Skeletal muscle cell (primary cell): ENCODE results near the gene DOCK8.

ENCODE experiments used
- DNase-seq: peaks from one replicate; pipeline ENCODE4 v3.0.0-alpha.2; 2010; ENCODE audit warnings: low read depth
- H3K4me3 ChIP-seq: 2 replicates; pipeline ENCODE4 v1.5.1; 2011; ENCODE audit warnings: low read depth, mild to moderate bottlenecking, control low read depth, low read length, moderate library complexity

The DOCK8 gene

DNA sequence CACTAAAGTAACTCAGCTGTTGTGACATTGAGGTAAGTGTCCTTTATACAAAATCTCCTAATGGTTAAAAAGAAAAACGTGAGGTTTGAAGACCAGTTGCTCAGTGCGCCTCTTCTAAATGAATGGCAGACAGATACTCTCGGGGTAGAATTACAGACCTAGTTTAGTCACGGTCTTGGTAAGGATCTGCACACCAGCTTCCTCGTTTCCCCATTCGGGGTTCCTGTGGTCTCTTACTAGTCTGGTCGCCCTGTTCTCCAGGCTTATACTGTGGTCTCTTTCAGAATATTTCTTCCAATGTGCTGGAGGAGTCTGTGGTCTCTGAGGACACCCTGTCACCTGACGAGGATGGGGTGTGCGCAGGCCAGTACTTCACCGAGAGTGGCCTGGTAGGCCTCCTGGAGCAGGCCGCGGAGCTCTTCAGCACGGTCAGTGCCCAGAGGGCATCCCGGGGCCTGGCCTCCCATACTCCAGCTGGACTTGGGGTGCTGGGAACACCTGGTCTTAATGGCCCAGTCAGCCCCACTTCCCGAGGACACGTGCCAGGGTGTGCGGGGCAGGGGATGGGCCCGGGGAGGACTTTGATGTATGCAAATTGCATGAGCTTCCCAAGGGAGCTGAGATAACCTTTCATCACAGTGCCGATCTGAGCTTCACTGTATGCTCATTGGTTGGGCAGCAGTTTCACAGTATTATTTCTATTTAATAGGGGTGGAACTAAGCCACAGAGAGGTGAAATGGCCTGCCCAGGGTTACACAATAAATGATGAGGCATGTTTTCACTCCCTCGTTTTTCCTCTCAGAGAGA lies 224.5 kb downstream of the DOCK8 start:
- no peak for DNase-seq
- H3K4me3 ChIP-seq: no peak overlapping the region

DNA sequence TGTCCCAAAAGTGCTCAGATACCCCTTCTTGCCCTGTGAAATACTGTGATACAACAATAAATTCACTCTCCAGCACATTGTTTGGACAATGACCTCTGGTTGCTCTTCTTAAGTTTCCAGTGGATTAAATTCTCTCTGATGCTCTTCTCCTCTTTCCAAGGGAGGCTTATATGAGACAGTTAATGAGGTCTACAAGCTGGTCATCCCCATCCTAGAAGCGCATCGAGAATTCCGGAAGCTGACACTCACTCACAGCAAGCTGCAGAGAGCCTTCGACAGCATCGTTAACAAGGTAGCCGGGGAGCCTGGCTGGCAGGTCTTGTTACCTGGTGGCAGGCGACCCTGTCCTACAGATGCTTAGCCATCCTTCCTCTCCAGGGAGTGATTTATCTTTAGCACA lies 226.5 kb downstream of the DOCK8 start:
- DNase-seq: no peak
- no peak overlapping the region for H3K4me3 ChIP-seq

DNA sequence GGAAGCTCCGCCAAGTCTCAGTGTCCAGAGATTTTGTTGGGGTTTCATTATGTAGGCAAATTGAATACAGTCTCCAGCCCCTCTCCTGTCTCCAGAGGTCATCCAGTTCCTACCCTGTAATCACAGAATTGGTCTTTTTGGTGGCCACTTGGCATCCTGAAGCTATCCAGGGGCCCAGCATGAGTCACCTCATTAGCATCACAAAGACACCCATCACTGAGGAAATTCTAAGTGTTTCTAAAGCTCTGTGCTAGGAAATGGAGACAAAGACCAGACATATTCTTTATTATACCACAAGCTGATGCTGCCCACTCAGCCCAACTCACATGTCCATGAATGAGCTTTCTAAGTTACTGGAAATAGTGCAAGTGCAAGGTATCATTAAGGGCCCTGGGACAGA lies 229.9 kb downstream of the DOCK8 start:
- no peak for DNase-seq
- H3K4me3 ChIP-seq: no peak overlapping the region

DNA sequence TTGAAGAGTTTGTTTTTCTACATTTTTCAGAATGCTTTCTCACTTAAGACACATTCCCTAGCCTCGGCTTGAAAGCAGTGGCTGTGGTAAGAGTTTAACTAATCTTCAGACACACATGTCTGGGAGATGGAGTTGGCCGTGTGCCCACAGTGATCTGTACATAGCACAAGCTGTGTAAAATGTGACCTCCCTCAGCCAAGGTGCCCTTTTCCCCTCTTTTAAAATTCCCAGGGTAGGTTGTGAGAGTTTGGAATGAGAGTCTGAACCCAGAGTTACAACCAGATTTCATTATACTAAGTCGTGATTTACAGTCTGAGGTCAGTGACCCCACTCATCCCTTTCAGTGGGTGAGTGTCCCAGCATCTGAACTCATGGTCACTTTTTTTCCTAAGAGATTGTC lies 230.4 kb downstream of the DOCK8 start:
- peak; percentile 8 for DNase-seq
- no peak overlapping the region for H3K4me3 ChIP-seq

GRCh38 chr9:446074-446699 lies 231.5 kb downstream of the DOCK8 start:
- no peak overlapping the region for H3K4me3 ChIP-seq
- no peak for DNase-seq

GRCh38 chr9:447230-448025 lies 232.8 kb downstream of the DOCK8 start:
- no peak for DNase-seq
- no peak overlapping the region for H3K4me3 ChIP-seq

- DNase-seq: no peak
- H3K4me3 ChIP-seq: no peak overlapping the region
These were observed 235.4 kb downstream of the DOCK8 start for GRCh38 chr9:450057-450456.

GRCh38 chr9:450561-450960 lies 235.9 kb downstream of the DOCK8 start:
- no peak overlapping the region for H3K4me3 ChIP-seq
- DNase-seq: no peak

DNA sequence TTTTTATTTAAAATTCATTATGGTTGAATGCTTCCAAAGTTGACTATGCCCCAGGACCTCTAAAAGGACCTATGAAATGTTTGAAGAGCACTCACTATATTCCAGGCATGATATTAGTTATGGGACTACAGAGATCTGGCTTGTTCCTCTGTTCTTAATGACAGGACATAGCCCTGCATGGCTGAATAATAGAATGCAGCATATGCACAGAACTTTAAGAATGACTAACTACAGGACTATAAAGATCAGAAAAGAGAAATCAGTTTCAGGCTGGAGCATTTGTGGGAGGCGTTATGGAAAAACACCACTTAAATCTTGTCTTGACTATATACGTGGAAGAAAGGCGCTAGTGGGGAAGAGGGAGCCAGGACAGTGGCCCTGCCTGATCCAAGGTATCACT lies 239.2 kb downstream of the DOCK8 start:
- H3K4me3 ChIP-seq: no peak overlapping the region
- DNase-seq: no peak

DNA sequence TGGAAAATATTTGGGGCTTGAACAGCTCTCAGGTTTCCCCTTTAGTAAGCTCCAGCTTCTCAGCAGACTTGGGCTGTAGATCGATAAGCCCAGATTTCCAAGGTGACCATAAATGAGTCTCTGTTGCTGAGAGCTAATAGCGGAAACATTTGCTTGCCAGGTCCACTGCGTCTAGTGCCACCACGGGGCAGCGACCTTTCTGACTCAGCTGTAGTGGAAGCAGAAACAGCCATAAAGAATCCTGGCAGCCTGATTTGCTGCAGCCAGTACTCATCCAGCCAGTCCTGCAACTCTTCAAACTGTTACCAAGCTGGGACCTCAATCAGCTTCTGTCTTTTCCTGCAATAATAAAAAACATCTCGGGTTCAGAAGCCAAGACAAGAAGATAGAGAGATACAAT lies 241.7 kb downstream of the DOCK8 start:
- no peak for DNase-seq

GRCh38 chr9:458590-458989 lies 243.9 kb downstream of the DOCK8 start:
- no peak for DNase-seq

More for the DNA sequence above, 241.7 kb downstream of the DOCK8 start:
- no peak overlapping the region for H3K4me3 ChIP-seq

DNA sequence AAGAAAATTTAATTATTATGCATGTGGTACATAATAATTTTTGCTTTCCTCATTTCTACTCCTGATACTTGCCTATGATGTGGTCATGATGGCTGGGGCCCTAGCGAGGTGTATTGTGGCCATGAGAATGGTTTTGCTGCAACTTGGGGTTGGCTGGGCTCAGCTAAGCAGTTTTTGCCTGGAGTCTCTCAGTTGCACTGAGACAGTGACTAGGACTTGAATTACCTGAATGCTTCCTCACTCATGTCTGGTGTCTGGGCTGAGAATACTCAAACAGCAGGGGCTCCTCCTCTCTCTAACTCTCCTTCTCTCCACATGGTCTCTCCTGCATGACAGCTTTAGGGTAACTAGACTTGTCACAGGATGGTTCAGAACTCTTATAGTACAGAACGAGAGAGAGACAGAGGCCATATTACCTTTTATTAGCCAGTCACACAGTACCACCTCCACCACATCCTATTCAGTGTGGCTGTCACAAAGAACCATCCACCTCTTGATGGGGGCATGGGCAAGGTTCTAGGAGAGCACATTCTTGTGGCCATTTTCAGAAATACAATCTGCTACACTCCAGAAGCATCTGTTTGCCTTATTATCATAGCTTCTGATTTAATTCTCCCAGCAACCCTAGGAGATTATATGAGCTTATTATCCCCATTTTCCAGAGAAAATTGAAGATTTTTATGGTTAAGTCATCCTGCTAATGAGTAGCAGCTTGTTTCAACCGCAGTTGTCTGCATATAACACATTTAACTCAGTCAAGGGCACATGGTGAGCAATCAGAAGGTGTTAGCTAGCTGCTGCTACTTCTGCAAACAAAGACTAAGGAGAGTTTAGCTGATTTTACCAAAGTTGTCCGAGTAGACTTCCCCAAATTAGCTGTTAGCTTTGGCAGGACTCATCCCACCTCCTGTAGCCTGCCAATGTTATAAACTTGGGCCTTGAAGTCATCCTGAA lies 245.1 kb downstream of the DOCK8 start:
- DNase-seq: no peak
- no peak overlapping the region for H3K4me3 ChIP-seq

More at GRCh38 chr9:458590-458989, 243.9 kb downstream of the DOCK8 start:
- H3K4me3 ChIP-seq: no peak overlapping the region

- no peak for DNase-seq
- H3K4me3 ChIP-seq: no peak overlapping the region
These were observed 247.5 kb downstream of the DOCK8 start for GRCh38 chr9:462121-462520.

DNA sequence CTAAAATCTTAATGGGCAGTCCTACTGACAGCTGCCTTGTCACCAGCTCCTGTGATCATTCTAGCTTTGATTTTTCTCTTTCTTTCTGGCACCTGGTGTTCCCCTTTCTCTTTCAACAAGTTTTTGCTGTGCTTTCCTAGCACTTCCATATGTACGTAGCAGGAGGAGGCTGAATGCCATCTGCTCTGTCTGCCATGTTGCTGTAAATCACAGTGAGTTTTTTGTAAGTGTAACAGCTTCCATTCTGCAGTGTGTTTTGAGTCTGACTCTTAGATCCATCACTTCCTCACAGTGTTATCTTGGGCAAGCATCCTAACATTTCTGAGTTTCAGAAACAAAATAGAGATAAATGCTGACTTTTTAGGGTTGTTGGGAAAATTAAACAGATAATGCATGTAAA lies 247.9 kb downstream of the DOCK8 start:
- H3K4me3 ChIP-seq: no peak overlapping the region
- DNase-seq: no peak

DNA sequence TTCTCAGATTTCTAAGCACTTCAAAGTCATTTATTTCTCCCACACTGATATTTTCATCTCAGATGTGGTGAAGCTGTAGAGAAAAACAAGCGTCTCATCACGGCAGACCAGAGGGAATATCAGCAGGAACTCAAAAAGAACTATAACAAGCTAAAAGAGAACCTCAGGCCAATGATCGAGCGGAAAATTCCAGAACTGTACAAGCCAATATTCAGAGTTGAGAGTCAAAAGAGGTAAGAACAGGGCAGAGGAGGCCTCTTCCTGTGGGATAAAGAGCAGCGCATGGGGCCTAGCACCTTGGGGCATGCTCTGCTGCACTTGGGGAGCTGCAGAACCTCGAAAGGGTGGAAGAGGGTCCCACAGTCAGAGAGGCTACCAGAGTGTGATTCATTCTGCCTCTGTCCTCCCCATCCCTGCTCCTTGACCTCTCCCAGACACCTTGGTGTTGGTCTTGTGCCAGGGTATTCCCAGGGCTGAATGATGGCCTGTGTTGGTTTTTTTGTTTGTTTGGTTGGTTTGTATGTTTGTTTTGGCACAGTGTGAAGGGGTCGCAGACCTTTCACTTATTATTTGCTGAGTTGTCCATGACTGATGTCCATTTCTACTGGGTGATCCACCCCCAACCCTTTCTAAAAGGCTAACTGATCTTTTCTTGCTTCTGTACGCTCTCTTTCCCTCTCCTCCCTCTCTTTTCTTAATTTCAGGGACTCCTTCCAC lies 248.9 kb downstream of the DOCK8 start:
- no peak for DNase-seq
- no peak overlapping the region for H3K4me3 ChIP-seq

DNA sequence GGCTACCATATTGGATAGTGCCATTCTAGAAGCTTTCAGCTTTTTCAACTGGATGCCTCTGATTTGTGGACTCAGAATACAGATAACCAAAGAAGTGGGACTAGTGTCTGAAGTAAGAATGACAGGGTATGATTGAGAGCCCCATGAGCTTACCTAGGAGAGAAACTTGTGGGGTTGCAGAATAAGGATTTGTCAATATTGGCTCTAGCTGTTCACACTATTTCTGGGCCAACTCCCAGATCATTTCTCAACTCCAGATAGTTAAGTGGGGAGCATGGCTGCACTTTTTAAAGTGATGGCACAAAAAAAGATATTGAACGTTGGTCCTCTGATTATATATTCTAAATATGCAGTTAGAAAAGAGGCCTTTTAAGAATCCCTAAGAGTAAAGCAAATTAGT lies 252.1 kb downstream of the DOCK8 start:
- no peak overlapping the region for H3K4me3 ChIP-seq
- no peak for DNase-seq

DNA sequence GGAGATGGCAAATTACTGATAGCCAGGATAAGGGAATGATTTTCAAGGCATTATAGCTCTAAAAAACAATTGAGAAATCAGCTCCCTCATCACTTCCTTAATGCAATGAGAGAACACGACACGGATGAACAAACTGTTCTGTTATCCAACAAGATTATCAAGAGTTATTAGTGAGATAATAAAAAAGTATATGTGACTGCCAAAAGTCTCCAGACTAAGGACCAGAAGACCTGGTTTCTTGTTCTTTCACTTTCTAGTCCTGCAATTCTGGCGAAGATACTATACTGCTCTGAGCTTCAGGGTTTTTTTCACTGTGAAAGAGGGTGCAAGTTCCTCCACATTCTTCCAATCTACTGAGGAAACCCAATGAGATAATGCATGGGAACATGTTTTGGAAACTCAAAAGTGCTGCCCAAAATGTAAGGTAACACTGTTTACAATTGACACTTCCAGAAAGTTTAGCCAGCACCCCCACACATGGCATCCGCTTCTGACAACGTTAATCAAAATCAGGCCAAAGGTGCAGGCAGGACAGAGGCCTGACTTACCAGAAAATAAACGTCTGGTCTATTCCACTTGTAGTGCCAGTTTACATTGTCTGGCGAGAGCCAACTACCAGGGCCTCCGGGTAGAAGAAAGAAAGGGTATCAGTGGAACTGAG lies 254.2 kb downstream of the DOCK8 start:
- no peak for DNase-seq
- H3K4me3 ChIP-seq: peak overlapping the region; percentile 6
